NCI-H1092 treated with DMSO at 0.1 percent for 48 hours (cell line): ENCODE data around the gene MLNR.

ENCODE experiments used
- DNase-seq: peaks from one replicate; lab custom pipeline; 2025; lab: John Stamatoyannopoulos, UW

The MLNR gene

DNA sequence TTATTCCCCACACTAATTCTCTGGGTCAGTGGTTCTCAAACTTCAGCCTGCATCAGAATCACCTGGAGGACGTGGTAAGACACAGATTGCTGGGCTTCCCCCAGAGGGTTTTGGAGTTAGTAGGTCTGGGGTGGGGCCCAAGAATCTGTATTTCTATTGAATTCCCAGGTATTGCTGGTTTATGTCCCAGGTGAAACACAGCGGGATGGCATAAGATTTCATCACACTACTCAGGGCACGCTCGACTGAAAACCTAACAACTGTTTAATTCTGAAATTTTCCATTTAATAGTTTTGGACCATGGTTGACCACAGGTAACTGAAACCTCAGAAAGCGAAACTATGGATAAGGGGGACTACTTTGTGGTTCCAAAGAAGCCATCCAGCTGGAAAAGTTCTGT lies 6.5 kb downstream of the MLNR start:
- no peak for DNase-seq

DNA sequence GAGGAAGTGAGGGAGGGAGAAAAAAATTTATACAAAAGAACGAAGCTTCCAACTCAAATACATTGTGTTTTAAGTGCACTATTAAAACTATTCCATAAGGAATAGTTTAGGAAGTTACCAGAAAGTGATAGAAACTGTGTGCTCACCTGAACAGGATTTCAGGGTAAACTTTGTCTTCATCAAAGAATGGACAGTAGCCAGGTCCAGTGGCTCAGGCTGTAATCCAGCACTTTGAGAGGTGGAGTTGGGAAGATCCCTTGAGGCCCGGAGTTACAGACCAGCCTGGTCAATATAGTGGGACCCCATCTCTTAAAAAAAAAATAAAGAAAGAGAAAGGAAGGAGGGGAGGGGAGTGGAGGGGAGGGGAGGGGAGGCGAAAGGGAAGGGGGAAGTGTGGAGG lies 14.6 kb downstream of the MLNR start:
- no peak for DNase-seq

DNA sequence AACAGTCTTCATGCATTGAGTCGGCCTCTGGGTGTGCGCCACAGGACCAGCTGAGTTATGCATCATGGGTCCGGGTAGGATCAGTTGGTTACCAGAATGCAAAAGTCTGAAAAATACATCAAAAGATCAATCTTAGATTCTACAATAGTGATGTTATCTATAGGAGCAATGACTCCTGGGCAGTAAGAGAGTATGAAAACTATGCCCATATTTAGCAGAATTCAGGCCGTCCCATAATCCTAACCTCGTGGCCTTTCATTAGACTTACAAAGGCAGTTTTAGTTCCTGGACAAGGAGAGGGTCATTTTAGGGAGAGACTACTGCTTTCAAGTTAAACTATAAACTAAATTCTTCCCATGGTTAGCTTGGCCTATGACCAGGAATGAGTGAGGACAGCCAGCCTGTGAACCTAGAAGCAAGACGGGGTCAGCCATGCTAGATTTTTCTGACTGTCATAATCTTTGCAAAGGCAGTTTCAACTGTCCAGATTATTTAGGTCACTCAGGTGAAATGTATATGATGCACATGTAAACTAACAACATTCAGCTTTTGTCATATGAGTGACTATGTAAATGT lies 15.8 kb downstream of the MLNR start:
- DNase-seq: no peak

DNA sequence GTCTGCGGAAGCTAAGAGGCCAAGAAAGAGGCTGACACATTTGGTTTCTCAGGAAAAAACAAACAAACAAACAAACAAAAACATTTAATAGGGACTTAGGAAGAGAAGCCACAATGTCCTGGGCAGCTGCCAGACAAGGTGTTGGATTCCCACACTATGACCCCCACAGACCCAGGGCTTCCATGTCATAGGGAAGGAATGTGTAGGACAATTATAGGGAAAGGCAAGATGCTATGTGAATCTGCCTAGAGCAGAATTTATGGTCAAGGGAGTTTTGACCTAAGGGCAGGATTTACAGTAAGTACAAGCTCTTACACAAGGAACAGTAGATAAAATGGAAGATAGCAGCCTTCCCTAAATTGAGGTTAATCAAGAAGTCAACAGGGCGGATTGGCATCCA lies 18.5 kb downstream of the MLNR start:
- no peak for DNase-seq

DNA sequence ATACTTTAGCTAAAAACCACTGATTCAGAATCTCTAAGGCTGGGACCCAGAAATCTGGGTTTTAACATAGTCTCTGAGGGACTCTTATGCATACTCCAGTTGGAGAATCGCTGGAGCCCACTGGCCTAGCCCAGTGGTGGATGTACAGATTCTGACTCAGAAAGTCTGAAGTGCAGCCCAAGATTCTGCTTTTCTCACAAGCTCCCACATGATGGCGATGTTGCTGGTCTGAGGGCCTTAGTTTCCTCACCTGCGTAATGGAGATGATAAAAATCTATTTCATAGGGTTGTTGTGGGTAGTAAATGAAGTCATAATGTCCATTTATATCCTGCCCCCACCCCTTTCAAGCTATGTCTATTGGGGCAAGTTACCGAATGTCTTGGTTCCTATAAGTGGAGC lies 19.9 kb downstream of the MLNR start:
- no peak for DNase-seq

DNA sequence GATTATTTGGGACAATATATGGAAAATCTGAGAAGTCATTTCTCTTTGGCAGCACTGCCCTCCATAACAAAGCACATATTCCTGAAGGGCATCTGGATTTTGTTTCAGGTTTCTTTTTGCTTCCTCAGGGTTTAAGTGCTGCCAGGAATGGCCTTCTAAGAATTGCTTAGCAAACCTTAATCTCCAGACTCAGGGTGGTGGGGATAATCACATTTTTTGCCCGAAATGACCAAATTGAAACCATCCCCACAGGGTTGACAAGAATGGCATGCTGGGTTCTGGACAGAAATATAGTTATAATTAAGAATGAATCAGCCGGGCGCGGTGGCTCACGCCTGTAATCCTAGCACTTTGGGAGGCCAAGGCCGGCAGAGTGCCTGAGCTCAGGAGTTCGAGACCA lies 21.2 kb downstream of the MLNR start:
- DNase-seq: no peak

DNA sequence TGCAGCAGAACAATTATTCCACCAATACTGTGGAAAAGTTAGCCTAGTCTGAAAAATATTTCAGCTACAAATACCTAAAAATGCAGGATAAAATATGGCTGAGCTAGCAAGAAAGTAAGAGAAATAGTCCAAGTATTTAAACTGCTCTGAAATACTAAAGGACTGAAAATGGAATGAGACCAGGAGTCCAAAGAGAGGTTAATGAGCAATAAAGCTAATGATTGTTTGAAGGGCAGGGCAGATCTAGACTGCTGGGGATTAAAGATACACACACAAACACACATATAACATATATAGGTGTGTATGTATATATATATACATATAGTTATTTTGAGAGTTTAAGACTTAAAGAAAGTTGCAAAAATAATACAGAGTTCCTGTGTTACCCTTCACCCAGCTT lies 25.0 kb downstream of the MLNR start:
- DNase-seq: no peak

DNA sequence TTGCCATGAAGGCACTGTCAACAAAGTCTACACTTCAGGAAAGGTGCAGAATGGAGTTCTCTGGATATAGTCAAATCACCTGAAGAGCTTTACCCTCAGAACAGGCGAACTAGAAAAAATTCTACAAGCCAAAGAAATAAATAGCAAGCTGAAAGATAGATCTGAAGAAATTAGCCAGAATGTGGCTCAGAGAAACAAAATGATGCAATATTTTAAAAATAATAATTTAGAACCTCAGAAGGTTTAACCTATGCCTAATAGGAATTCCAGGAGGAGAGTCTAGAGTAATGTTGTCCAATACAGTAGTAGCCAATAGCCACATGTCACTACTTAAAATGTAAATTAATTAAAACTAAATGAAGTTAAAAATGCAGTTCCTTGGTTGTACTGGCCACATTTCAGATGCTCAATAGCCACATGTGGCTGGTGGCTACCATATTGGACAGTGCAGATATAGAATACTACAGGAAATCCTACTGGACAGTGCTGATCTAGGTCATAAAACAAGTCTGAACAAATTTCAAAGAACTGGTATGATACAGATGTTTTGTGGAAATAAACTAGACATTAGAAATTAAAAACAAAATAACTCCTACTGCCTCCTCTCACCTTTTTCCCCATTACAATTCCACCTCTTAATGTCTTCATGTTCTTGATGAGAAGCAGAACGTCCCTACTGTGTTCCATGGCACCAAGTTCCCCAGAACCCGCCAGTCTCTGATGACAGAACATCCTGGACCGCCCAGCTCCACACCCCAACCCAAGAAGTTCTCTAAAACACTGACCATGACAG lies 26.9 kb downstream of the MLNR start:
- DNase-seq: no peak

DNA sequence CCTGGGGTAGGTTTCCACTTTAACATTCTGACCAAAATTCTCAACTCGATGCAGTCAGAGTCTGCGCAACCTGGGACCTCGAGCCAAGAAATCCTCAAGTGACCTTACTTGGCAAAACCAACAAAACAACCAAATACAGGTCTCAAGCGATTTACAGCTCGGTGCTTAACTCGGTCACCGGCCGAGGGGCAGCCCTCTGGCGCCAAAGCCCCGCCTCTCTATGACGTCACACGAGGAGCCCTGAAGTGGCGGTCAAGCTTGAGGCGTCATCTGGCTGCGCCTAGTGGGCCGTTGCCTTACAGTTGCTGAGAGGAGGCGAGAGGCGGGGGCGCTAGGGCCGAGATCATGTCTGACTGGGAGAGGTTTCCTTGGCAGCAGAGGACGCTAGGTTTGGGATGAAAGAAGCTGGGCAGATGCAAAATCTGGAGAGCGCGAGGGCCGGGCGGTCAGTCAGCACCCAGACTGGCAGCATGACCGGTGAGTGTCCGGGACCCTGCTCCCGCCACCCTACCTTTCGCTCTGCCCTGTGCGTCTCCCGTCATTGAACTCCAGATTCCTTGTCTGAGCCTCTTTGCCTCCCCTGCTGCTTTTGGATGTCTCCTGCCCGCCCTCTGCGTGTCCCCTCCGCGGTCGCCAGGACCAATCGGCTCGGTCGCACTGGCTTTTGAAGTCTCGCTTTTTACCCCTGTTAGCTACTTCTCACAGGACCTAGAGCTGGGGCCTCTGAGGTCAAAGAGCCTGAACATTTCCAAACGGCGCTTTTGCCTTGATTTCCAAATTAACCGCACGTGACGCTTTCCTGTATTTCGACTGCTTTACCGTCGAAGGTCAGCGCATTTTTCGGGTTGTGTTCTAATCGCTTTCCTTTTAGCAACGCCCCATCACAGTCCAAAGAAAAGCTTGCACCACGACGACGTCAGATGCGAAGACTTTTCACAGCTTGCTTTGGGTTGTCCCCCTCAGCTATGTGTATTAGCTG lies 27.8 kb downstream of the MLNR start, which contains the start of gene CDADC1:
Gene CDADC1, plus strand, starts transcription at position 283 of the 979 bp plus-strand sequence. Its CDS starts 113 bp downstream, at position 396.
- peak; percentile 83 for DNase-seq

DNA sequence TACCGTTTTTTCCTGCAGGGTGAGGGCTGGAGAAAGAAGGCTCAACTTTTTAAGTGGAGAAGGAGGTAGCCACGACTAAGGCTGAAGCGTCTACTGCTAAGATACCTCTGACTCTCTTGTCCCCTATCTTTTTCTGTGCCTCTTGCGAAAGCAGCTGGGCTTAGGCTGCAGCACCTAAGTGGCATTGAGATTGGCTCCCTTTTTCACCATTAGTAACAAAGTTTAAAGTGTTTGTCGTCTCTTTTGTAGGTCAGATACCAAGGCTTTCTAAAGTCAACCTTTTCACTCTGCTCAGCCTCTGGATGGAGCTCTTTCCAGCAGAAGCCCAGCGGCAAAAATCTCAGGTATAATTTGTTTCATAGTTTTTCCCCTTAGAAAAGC lies 28.5 kb downstream of the MLNR start:
- DNase-seq: no peak

DNA sequence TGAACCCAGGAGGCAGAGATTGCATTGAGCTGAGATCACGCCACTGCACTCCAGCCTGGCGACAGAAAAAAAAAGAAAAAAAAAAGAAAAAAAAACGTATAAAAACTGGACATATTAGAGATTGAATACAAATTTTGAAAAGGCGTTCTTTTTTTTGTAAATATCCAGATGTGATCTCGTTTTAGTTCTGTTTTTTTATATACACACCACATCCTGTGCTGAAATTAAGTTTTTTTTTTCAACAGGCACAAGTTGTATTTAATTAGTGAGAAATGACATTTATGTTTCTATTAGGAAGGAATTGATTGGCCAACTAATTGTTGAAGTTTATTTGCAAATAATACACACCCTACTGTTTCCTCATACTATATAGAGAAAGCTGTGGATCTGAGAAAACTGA lies 31.2 kb downstream of the MLNR start:
- DNase-seq: no peak

DNA sequence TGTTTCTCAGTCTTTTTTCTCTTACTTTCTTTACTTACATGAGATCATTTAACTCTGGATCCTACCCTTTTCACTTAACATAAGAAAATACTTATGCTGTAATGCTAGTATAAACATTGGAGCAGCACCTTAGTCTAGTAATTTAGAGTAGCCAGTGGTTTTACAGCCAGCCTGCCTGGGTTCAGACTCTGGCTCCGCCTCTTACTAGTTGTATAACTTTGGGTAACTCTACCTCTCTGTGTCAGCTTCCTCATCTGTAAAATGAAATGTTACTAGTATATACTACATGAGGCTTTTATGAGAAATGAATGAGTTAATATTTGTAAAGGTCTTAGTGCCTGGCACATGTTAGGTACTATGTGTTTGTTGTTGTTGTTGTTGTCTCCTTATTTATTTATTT lies 33.2 kb downstream of the MLNR start:
- DNase-seq: no peak

DNA sequence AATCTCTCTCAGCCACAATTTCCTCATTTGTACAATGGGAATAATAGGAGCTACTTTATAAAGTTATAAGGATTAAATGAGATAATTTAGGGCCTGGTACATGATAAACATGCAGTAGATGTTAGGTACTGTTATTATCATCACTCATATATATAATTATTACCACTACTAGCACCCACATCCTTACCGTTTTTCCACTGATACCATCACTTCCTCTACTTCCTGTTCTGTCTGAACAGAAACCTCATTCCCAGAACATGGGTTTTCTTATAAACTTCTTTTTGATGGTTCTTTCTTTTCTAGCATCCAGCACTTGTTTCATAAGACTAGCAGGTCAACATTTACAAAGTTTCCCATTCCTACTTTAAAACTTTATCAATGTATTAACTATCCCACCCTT lies 33.9 kb downstream of the MLNR start:
- no peak for DNase-seq

DNA sequence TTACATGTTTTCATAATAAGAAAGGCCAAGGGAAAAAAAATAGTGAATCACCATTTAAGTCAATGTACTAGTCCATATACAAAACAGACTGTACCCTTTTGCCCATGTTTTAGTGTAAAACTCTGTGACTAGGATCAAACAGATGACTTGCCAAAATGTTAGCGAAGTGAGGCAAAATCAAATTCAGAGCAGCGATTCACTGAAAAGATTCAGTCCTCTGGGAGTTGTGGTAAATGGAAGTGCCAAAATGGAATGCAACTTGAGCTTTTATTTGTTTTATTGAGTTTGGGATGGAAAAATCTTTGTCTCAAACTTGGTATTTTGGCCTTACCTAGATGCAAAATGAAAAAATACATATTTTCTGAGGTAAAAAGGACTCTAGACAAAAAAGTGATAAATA lies 36.7 kb downstream of the MLNR start:
- no peak for DNase-seq

DNA sequence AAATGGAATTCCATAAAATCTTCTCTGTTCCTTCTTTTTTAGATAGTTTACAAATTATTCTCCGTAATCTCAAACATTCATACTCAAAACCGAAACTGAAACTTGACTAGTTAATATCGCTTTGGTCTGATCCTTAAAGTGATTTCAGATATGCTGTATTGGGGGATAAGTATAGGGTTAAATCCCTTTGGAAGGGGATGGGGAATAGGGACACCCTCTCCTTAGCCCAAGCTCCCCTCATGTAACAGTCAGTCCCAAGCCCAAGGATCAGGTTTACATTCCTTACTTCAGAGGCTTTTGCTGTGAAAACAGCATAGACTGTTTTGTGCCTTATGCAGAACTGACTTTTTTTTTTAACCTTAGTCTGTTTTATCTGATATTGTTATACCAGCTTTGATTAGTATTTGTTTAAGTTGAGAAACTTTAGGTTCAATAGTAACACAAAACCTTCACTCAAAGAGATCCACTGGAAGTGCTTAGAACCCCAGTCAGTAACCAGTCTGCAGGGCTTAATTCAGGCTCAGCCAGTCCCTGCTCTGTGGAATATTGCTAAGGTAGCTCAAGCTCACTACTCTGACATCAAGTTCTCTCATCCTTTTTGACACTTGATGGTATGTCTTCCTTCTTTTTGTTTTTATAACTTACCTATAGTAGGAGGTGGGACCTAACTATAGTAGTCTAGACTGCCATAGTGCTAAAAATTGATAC lies 38.1 kb downstream of the MLNR start:
- no peak for DNase-seq

DNA sequence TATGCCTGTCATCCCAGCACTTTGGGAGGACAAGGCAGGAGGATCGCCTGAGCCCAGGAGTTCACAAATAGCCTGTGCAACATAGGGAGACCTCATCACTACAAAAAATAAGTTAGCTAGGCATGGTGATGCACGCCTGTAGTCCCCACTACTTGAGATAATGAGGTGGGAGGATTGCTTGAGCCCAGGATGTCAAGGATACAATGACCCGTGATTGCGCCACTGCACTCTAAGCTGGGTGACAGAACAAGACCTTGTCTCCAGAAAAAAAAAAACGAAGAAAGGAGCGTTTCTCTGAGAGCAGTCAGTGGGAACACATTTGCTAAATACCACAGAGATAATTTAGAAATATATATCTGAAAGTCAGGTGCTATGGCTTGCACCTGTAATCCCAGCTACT lies 39.4 kb downstream of the MLNR start:
- no peak for DNase-seq

DNA sequence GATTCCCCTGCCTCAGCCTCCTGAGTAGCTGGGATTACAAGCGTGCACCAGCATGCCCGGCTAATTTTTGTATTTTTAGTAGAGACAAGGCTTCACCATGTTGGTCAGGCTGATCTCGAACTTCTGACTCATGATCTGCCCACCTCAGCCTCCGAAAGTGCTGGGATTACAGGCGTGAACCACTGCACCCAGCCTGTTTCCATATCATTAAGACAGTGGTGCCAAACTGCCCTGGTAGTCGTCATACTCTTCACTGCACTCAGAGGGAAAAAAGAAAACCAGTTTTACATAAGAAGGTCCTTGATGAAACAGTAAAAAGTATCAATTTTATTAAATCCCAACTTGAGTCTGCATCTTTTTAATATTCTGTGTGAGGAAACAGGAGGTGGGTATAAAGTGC lies 42.5 kb downstream of the MLNR start:
- no peak for DNase-seq

DNA sequence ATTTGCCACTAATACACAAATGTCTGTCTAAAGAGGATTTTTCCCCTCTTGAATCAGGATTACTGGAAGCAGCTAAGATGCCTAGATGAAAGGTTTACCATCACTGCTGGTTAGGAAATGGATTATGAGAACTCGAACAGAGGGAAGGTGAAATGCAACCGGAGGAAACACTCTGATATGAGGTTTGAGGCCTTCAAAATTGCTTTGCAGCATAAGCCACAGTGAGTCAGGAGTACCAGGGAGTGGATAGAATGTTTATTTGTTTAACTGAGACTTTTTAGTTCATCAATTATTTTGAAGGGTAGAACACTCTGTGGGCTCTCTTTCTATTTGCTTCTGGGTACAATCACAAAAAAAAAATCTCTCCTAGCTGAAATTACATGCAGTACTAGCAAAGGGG lies 45.7 kb downstream of the MLNR start:
- DNase-seq: no peak

DNA sequence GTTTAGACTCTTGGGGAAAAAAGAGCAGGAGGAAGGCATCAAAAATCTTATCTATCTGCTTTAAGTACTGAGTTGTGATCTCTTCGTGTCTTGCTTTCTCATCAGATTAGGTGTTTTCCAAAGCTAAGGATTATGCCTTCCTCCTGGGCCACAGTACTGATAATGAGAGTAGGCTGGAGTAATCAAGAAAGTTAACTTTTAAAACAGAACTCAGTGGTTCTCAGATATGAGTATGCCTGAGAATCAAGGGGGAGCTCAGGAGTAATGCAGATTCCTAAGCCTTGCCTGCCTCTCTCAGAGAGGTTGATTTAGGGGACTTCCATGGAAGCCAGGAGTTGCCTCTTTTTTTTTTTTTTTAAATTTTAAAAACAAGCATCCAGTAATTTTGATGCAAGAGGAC lies 51.1 kb downstream of the MLNR start:
- DNase-seq: no peak
